GM10266 (cell line): ENCODE measurements around the gene SCRG1.

ENCODE experiments used
- DNase-seq: peaks from one replicate; pipeline ENCODE4 v3.0.0; 2012; ENCODE audit errors: extremely low spot score
- CTCF ChIP-seq: IDR thresholded peaks from 2 replicates; pipeline ENCODE4 v1.5.1; 2012; ENCODE audit warnings: mild to moderate bottlenecking, low read depth; ENCODE audit not compliant: control insufficient read depth, insufficient read depth; ENCODE audit errors: missing control alignments

SCRG1 gene

GRCh38 chr4:173436149-173436579 lies 37.2 kb upstream of the SCRG1 start:
- DNase-seq: no peak

GRCh38 chr4:173434231-173434630 lies 35.3 kb upstream of the SCRG1 start:
- DNase-seq: no peak

More at GRCh38 chr4:173436149-173436579, 37.2 kb upstream of the SCRG1 start:
- no peak for TF ChIP-seq CTCF

GRCh38 chr4:173433447-173433846 lies 34.5 kb upstream of the SCRG1 start:
- no peak for TF ChIP-seq CTCF
- DNase-seq: no peak

More at GRCh38 chr4:173434231-173434630, 35.3 kb upstream of the SCRG1 start:
- TF ChIP-seq CTCF: no peak

GRCh38 chr4:173432430-173432829 lies 33.5 kb upstream of the SCRG1 start:
- TF ChIP-seq CTCF: no peak
- DNase-seq: no peak

GRCh38 chr4:173426064-173426463 lies 27.1 kb upstream of the SCRG1 start:
- no peak for TF ChIP-seq CTCF
- DNase-seq: no peak

GRCh38 chr4:173424899-173425805 lies 26.2 kb upstream of the SCRG1 start:
- TF ChIP-seq CTCF: no peak
- no peak for DNase-seq

GRCh38 chr4:173420801-173421200 lies 21.9 kb upstream of the SCRG1 start:
- DNase-seq: no peak
- TF ChIP-seq CTCF: no peak
